Measurements from ENCODE around the gene CNST.

DNA sequence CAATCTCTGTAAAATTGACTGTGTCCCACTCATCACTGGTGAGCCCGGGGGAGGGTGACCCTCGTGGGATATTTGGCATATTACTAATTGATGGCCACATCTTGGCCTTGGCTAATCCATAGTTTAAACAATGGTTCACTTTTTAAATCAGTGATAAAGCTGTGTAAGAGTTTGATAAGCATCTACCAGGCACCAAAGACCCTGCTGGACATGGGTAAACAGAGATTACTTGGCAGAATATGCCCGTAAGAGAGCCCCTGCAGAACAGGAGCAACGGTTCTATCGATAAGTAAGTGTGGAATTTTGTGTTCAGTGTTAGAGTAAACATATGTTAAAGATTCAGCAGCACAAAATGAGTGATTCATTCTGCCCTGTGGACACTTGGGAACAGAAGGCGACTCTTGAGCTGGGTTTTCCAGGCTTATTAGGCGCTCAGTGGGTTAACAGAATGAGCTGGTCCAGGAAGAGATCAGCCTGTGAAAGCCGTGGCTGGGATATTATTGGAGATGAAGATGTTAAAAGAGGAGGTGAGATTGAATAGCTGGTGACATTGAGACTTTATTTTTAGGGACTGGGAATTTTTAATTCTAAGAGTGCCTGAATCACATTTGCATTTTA is 55.9 kb downstream of the CNST start:
- TF ChIP-seq, protein P1, sequence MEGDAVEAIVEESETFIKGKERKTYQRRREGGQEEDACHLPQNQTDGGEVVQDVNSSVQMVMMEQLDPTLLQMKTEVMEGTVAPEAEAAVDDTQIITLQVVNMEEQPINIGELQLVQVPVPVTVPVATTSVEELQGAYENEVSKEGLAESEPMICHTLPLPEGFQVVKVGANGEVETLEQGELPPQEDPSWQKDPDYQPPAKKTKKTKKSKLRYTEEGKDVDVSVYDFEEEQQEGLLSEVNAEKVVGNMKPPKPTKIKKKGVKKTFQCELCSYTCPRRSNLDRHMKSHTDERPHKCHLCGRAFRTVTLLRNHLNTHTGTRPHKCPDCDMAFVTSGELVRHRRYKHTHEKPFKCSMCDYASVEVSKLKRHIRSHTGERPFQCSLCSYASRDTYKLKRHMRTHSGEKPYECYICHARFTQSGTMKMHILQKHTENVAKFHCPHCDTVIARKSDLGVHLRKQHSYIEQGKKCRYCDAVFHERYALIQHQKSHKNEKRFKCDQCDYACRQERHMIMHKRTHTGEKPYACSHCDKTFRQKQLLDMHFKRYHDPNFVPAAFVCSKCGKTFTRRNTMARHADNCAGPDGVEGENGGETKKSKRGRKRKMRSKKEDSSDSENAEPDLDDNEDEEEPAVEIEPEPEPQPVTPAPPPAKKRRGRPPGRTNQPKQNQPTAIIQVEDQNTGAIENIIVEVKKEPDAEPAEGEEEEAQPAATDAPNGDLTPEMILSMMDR (IDR thresholded peaks at IDR 0.05) = no peak
- TF ChIP-seq POLR2A (IDR thresholded peaks at IDR 0.05) (no peak), EP300 (IDR thresholded peaks at IDR 0.05) (no peak)
